Neuron (in vitro differentiated cells): ENCODE data around the gene CEP83.
"Not testable (repeated sequence)": the region's sequence is repeated elsewhere in the genome, so short reads cannot be mapped to it uniquely, and the experiment has no call there.

Experiments used
- H2AFZ ChIP-seq: one replicate; pipeline ENCODE4 v1.6.1; 2013; ENCODE audit warnings: low read depth, mild to moderate bottlenecking, inconsistent platforms, low read length, moderate library complexity
- H3K27me3 ChIP-seq: one replicate; pipeline ENCODE4 v1.6.1; 2013; ENCODE audit warnings: low read length; ENCODE audit not compliant: insufficient read depth
- H3K36me3 ChIP-seq: one replicate; pipeline ENCODE4 v1.6.1; 2013; ENCODE audit warnings: low read length; ENCODE audit not compliant: insufficient read depth
- H3K4me1 ChIP-seq: one replicate; pipeline ENCODE4 v1.6.1; 2013; ENCODE audit warnings: low read length; ENCODE audit not compliant: insufficient read depth
- H3K4me3 ChIP-seq: 2 replicates; pipeline ENCODE4 v1.5.1; 2013; ENCODE audit warnings: mild to moderate bottlenecking, low read length, moderate library complexity
- H3K9me3 ChIP-seq: one replicate; pipeline ENCODE4 v1.6.1; 2013; ENCODE audit warnings: low read length

Gene CEP83

GRCh38 chr12:94460616-94460959, 921 bp upstream of the CEP83 start:
- H3K27me3 ChIP-seq, result no peaks in the 10 kb centered on the region
- no peaks in the 10 kb centered on the region for H3K36me3 ChIP-seq
- H3K4me3 ChIP-seq, result peak overlapping the region; percentile 94
- H3K4me1 ChIP-seq, result peaks cover 10% of the 10 kb centered on the region
- H3K9me3 ChIP-seq, result no peaks in the 10 kb centered on the region
- H2AFZ ChIP-seq, result peak overlapping the region; percentile 76

GRCh38 chr12:94458877-94459727, 565 bp downstream of the CEP83 start:
- no peaks in the 10 kb centered on the region for H3K9me3 ChIP-seq

GRCh38 chr12:94457311-94457710, 2.4 kb downstream of the CEP83 start:
- Histone ChIP-seq H3K36me3 (no peaks in the 10 kb centered on the region), H3K4me3 (no peak overlapping the region), H3K9me3 (no peaks in the 10 kb centered on the region), H3K27me3 (no peaks in the 10 kb centered on the region), H2AFZ (no peak overlapping the region), H3K4me1 (peaks cover 10% of the 10 kb centered on the region)

More at GRCh38 chr12:94458877-94459727, 565 bp downstream of the CEP83 start:
- Histone ChIP-seq H2AFZ (peak overlapping the region; percentile 76), H3K27me3 (no peaks in the 10 kb centered on the region), H3K4me1 (peaks cover 10% of the 10 kb centered on the region), H3K4me3 (peak overlapping the region; percentile 94), H3K36me3 (no peaks in the 10 kb centered on the region)

- H3K4me3 ChIP-seq, H3K36me3 ChIP-seq, H2AFZ ChIP-seq, H3K27me3 ChIP-seq, H3K9me3 ChIP-seq, H3K4me1 ChIP-seq: not testable (repeated sequence)
Observed at GRCh38 chr12:94454318-94454717, 5.3 kb downstream of the CEP83 start.

- Histone ChIP-seq H3K4me1 (peaks cover 1% of the 10 kb centered on the region), H2AFZ (no peak overlapping the region), H3K9me3 (no peaks in the 10 kb centered on the region), H3K36me3 (no peaks in the 10 kb centered on the region), H3K27me3 (no peaks in the 10 kb centered on the region), H3K4me3 (no peak overlapping the region)
Observed at GRCh38 chr12:94445662-94446061, 14.0 kb downstream of the CEP83 start.

GRCh38 chr12:94437303-94437702, 22.4 kb downstream of the CEP83 start:
- Histone ChIP-seq H3K4me3 (no peak overlapping the region), H3K4me1 (peaks cover 14% of the 10 kb centered on the region), H3K36me3 (no peaks in the 10 kb centered on the region), H3K27me3 (no peaks in the 10 kb centered on the region), H2AFZ (no peak overlapping the region), H3K9me3 (peaks cover 3% of the 10 kb centered on the region)

GRCh38 chr12:94435511-94435927, 24.1 kb downstream of the CEP83 start:
- Histone ChIP-seq H3K4me3 (no peak overlapping the region), H3K4me1 (peaks cover 14% of the 10 kb centered on the region), H3K9me3 (peaks cover 5% of the 10 kb centered on the region), H3K36me3 (no peaks in the 10 kb centered on the region), H3K27me3 (no peaks in the 10 kb centered on the region), H2AFZ (no peak overlapping the region)

- Histone ChIP-seq H2AFZ (no peak overlapping the region), H3K4me1 (peaks cover 14% of the 10 kb centered on the region), H3K36me3 (no peaks in the 10 kb centered on the region), H3K9me3 (peaks cover 14% of the 10 kb centered on the region), H3K4me3 (no peak overlapping the region), H3K27me3 (no peaks in the 10 kb centered on the region)
Observed at GRCh38 chr12:94434171-94434570, 25.5 kb downstream of the CEP83 start.

- H3K4me1 ChIP-seq, result peaks cover 14% of the 10 kb centered on the region
- H2AFZ ChIP-seq, result no peak overlapping the region
- H3K27me3 ChIP-seq, result no peaks in the 10 kb centered on the region
- H3K4me3 ChIP-seq, result no peak overlapping the region
- no peaks in the 10 kb centered on the region for H3K36me3 ChIP-seq
- peaks cover 16% of the 10 kb centered on the region for H3K9me3 ChIP-seq
Observed at GRCh38 chr12:94433744-94434143, 25.9 kb downstream of the CEP83 start.

- Histone ChIP-seq H3K4me1 (peaks cover 16% of the 10 kb centered on the region), H3K36me3 (no peaks in the 10 kb centered on the region), H2AFZ (no peak overlapping the region), H3K27me3 (no peaks in the 10 kb centered on the region), H3K9me3 (peaks cover 15% of the 10 kb centered on the region), H3K4me3 (no peak overlapping the region)
Observed at GRCh38 chr12:94430304-94430703, 29.4 kb downstream of the CEP83 start.

GRCh38 chr12:94429633-94430032, 30.0 kb downstream of the CEP83 start:
- Histone ChIP-seq H3K36me3 (no peaks in the 10 kb centered on the region), H3K4me3 (no peak overlapping the region), H2AFZ (no peak overlapping the region), H3K9me3 (peaks cover 17% of the 10 kb centered on the region), H3K27me3 (no peaks in the 10 kb centered on the region), H3K4me1 (peaks cover 14% of the 10 kb centered on the region)

GRCh38 chr12:94429191-94429590, 30.5 kb downstream of the CEP83 start:
- Histone ChIP-seq H3K9me3 (peaks cover 17% of the 10 kb centered on the region), H3K27me3 (no peaks in the 10 kb centered on the region), H2AFZ (no peak overlapping the region), H3K4me3 (no peak overlapping the region), H3K4me1 (peaks cover 13% of the 10 kb centered on the region), H3K36me3 (no peaks in the 10 kb centered on the region)

- peaks cover 6% of the 10 kb centered on the region for H3K4me1 ChIP-seq
- peaks cover 25% of the 10 kb centered on the region for H3K9me3 ChIP-seq
- H2AFZ ChIP-seq, result no peak overlapping the region
- no peaks in the 10 kb centered on the region for H3K36me3 ChIP-seq
- no peak overlapping the region for H3K4me3 ChIP-seq
- H3K27me3 ChIP-seq, result no peaks in the 10 kb centered on the region
Observed at GRCh38 chr12:94427501-94428381, 31.9 kb downstream of the CEP83 start.
